HFF-Myc (cell line): ENCODE data around the gene GALNT2.

ENCODE experiments used
- DNase-seq: peaks from one replicate; pipeline ENCODE4 v3.0.0-alpha.2; 2011; ENCODE audit warnings: low read depth; ENCODE audit errors: extremely low read depth
- H3K4me3 ChIP-seq: replicated peaks from 2 replicates; pipeline ENCODE4 v1.5.1; 2011; ENCODE audit warnings: low read depth, mild to moderate bottlenecking, control low read depth, low read length
- TF ChIP-seq, protein P1 (sequence below): IDR thresholded peaks from 2 replicates; pipeline ENCODE4 v1.5.1; 2012; ENCODE audit warnings: mild to moderate bottlenecking, low read depth, low read length, control low read depth; ENCODE audit errors: missing control alignments

GALNT2 gene

DNA sequence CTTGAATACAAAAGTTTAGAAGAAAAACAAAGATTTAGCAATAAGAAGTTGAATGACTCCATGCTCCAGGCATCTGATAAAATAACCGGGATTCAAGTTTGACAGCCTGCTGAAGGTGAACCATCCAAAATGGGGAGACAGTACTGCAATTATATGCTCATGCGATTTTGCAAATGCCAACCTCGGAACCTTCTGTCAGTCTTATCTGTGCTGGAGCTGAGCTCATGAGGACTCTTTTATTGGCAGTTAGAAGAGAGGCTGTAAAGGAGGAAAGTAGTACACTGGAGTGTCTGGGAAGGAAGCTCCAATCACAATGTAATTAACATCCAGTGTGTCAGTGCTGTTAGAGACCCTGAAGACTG lies 170.0 kb downstream of the GALNT2 start:
- no peak for DNase-seq
- TF ChIP-seq, protein P1, sequence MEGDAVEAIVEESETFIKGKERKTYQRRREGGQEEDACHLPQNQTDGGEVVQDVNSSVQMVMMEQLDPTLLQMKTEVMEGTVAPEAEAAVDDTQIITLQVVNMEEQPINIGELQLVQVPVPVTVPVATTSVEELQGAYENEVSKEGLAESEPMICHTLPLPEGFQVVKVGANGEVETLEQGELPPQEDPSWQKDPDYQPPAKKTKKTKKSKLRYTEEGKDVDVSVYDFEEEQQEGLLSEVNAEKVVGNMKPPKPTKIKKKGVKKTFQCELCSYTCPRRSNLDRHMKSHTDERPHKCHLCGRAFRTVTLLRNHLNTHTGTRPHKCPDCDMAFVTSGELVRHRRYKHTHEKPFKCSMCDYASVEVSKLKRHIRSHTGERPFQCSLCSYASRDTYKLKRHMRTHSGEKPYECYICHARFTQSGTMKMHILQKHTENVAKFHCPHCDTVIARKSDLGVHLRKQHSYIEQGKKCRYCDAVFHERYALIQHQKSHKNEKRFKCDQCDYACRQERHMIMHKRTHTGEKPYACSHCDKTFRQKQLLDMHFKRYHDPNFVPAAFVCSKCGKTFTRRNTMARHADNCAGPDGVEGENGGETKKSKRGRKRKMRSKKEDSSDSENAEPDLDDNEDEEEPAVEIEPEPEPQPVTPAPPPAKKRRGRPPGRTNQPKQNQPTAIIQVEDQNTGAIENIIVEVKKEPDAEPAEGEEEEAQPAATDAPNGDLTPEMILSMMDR: no peak
- no peak overlapping the region for H3K4me3 ChIP-seq

DNA sequence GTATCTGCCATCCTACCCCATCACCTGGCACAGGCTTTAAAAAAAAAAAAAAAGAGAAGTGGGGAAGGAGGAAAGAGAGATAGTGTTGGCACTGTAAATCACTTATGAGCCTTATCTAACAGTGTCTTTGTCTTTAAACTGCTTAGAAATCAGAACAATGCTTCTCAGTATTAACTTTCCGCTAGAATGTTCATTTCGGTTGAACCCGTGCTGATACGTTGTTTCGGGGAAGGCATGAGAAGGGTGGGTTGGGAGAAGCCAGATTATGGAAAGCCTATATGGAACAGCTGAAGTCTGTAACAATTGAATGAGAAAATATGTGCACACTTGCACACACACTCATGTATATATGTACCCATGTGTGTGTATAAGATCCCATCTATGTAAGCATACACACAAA lies 170.8 kb downstream of the GALNT2 start:
- TF ChIP-seq, protein P1: no peak
- DNase-seq: no peak

DNA sequence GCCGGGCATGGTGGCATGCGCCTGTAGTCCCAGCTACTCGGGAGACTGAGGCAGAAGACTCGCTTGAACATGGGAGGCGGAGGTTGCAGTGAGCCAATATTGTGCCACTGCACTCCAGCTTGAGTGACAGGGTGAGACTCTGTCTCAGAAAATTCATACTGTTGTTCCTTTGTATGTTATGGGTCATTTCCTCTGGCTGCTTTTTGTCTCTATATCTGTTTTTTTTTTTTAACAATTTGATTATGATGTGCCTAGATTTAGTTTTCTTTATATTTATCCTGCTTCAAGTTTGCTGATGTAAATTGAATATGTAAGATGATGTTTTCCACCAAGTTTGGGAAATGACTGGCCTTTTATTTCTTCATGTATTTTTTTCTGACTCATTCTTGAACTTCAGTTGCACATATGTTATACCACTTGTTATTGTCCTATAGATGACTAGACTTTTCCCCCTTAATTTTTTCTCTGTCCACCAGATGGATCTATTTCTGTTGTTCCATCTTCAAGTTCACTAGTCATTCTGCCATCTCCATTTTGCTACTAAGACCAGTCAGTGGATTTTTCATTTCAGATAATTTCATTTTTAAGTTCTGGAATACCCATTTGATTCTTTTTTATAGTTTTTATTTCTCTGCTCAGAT lies 173.5 kb downstream of the GALNT2 start:
- DNase-seq: no peak
- no peak overlapping the region for H3K4me3 ChIP-seq
- TF ChIP-seq, protein P1: no peak

More for the DNA sequence above, 170.8 kb downstream of the GALNT2 start:
- H3K4me3 ChIP-seq: no peak overlapping the region

DNA sequence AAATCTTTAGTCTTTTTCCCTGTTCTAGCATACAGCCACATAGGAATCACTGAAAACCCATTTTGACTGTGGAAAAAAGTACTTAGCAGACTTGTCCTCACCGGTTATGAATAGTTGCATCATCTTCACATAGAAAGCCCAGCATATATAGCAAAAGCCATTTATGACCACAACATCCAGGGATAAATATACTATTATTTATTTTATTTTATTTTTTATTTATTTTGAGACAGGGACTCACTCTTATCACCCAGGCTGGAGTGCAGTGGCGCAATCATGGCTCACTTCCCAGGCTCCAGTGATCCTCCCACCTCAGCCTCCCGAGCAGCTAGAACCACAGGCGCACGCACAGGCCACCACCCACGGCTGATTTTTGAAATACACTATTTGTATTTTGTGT lies 175.3 kb downstream of the GALNT2 start:
- DNase-seq: no peak
- TF ChIP-seq, protein P1: no peak
- no peak overlapping the region for H3K4me3 ChIP-seq

DNA sequence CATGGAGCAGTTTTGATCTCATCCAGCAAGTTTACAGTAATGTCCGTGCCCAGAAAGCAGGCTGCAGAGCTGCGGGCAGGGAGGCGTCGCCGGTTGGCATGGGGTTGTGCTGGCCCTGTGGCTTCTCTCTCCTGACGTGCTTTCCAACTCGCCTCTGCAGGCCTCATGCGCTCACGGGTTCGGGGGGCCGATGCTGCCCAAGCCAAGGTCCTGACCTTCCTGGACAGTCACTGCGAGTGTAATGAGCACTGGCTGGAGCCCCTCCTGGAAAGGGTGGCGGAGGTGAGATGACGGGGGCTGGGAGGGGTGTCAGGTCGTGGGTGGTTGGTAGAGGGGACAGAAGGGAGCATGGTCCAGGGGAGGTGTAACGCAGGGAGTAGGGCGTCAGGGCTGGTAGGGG lies 176.1 kb downstream of the GALNT2 start:
- DNase-seq: no peak
- no peak overlapping the region for H3K4me3 ChIP-seq
- TF ChIP-seq, protein P1: no peak

DNA sequence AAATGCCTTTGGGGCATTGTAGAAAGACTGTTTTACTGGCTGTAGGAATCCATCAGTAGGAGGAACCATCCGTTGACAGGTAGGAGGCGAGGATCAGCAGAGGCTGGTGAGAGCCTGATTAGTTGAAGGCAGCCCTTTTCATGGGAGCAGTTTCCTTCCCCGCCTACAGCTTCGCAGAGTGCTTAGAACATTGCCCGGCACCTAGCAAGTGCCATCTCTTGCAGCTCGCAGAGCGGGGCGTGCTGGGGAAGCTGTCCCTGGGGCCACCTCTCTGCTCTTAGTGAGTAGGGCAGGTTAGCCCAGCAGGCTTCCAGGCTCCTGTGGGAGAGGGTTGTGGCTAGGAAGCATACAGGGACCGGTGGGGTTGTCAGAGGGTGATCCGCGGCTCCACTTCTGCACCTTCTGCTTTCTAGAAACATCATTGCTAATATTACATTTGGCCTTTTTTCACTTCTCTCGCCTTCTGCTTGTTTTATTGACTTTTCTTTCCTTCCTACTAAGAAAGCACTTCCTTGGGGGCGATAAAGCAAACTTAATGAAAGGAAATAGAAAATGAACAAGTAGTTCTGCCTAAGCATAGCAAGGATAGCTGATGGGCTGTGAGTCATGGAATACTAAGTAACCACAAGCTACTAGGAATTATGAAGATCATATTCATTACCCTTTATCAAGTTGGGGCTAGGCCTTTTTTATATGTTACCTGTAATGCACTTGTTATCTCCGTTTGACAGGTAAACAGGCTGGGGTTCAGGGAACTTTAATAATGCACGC lies 176.7 kb downstream of the GALNT2 start:
- DNase-seq: no peak
- TF ChIP-seq, protein P1: no peak
- no peak overlapping the region for H3K4me3 ChIP-seq
